ENCODE results near the gene GRAMD1C. TPM values are rescaled to one million over a fixed set of nuclear protein-coding genes. Genes with fewer than 3 reads are reported as not detected.

GRAMD1C gene
- total RNA-seq, 2 donors from 2014 or later = 0.08 to 1.2 TPM

DNA sequence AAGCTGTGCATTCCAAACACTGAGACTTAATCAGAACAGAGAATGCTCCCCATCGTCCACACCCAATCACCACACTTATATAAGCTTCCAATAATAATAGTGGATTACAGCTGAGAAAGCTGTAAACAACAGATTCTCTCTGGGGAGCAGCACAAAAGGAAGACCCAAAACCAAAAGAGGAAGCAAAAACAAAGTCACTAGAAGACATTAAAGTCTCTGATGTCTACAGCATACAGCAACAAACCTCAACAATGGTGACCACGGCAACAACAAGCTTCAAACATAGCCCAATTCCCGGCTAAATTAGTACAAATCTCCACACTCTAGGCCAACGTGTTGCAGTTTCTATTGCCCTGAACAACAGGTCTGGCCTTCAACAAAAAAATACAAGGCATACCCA, 147.0 kb downstream of the GRAMD1C start:
- no peak for DNase-seq
- peaks cover 8% of the 10 kb centered on the region for H3K36me3 Mint-ChIP-seq (ENCODE audit: low read depth)

More for the DNA sequence above, 147.0 kb downstream of the GRAMD1C start:
- no peaks in the 10 kb centered on the region for H3K9me3 ChIP-seq (ENCODE audit: control insufficient read depth, low read length, poor library complexity, severe bottlenecking)
- Mint-ChIP-seq H3K27me3 (no peaks in the 10 kb centered on the region), H3K4me3 (peak overlapping the region; percentile 58), H3K27ac (peak overlapping the region; percentile 69), H3K4me1 (peaks cover 14% of the 10 kb centered on the region)
- peak; percentile 90 for ATAC-seq

Other genes with a start within 250 kb of the GRAMD1C start
- gene USF3, start 142.1 kb upstream of the GRAMD1C start, total RNA-seq = 10 to 100 TPM; 28.4 to 31.9 TPM
- gene NAA50, start 92.5 kb upstream of the GRAMD1C start, total RNA-seq = 10 to 100 TPM; 44.8 to 49.4 TPM
- 10 to 100 TPM; 15.1 to 18.3 TPM for gene ATP6V1A, start 91.8 kb upstream of the GRAMD1C start, total RNA-seq
- gene ZDHHC23, start 109.2 kb downstream of the GRAMD1C start, total RNA-seq = 1 to 10 TPM; 6.4 to 8.3 TPM
- gene CCDC191, start 217.7 kb downstream of the GRAMD1C start, total RNA-seq = 1 to 10 TPM; 6.4 to 6.8 TPM
- gene QTRT2, start 217.9 kb downstream of the GRAMD1C start, total RNA-seq = 10 to 100 TPM; 42.1 to 43.4 TPM

All from T-helper 17 cell (primary cell).